Renal pelvis (tissue), 12 donors: ENCODE measurements around the gene SPINK8. TPM values are rescaled to one million over a fixed set of nuclear protein-coding genes. Genes with fewer than 3 reads are reported as not detected.
"Not testable (repeated sequence)": the region's sequence is repeated elsewhere in the genome, so short reads cannot be mapped to it uniquely, and the experiment has no call there.

Experiments
- DNase-seq: peaks from one replicate; pipeline ENCODE4 v3.0.0-alpha.2; 2013
- long read RNA-seq, 16 experiments: transcript quantifications; one replicate each; lab custom pipeline, GENCODE V29; 2026
- polyA plus RNA-seq, 3 donors: library from polyadenylated mRNA; unstranded; fragments of 120-200 nt; gene quantifications; one replicate each; pipeline ENCODE4 v1.2.1, GENCODE V29; 2013; ENCODE audit not compliant: insufficient read length in 3 of 3

SPINK8 gene
- under 1 TPM in 2 of 3 donors, not detected in 1; 0.33 to 0.95 TPM for polyA plus RNA-seq
- long read RNA-seq, donor 1, result 0 reads
- long read RNA-seq, donor 2, result 0 reads
- long read RNA-seq, donor 3, result 0 reads
- long read RNA-seq, donor 4, result 0 reads
- long read RNA-seq, donor 5, result 0 reads
- long read RNA-seq, donor 6, result 0 reads
- long read RNA-seq, donor 7, result 0 reads
- long read RNA-seq, donor 8, result 0 reads
- long read RNA-seq, donor 9, result 0 reads
- long read RNA-seq, donor 10, result 0 reads
- long read RNA-seq, donor 11, result 0 reads
- long read RNA-seq, donor 12, result 0 reads
- long read RNA-seq, donor 13, result 0 reads
- long read RNA-seq, donor 14, result 0 reads
- long read RNA-seq, donor 15, result 0 reads
- long read RNA-seq, donor 16, result 0 reads

GRCh38 chr3:48333346-48334245 lies at the start of gene SPINK8:
Gene SPINK8 (minus strand): TSS chr3:48333661. CDS start chr3:48328341, 5,320 bp downstream.
- not testable (repeated sequence) for DNase-seq

- DNase-seq, result no peak
Measured at GRCh38 chr3:48372862-48373435, 39.5 kb upstream of the SPINK8 start.

- DNase-seq, result no peak
Measured at GRCh38 chr3:48372377-48372770, 38.9 kb upstream of the SPINK8 start.

GRCh38 chr3:48371651-48372376 lies 38.4 kb upstream of the SPINK8 start, which contains the start of gene FBXW12:
Gene FBXW12 (plus strand): TSS chr3:48372219. CDS start chr3:48372768, 549 bp downstream.
- no peak for DNase-seq

- peak; percentile 14 for DNase-seq
Measured at GRCh38 chr3:48370333-48370713, 36.9 kb upstream of the SPINK8 start.

DNA sequence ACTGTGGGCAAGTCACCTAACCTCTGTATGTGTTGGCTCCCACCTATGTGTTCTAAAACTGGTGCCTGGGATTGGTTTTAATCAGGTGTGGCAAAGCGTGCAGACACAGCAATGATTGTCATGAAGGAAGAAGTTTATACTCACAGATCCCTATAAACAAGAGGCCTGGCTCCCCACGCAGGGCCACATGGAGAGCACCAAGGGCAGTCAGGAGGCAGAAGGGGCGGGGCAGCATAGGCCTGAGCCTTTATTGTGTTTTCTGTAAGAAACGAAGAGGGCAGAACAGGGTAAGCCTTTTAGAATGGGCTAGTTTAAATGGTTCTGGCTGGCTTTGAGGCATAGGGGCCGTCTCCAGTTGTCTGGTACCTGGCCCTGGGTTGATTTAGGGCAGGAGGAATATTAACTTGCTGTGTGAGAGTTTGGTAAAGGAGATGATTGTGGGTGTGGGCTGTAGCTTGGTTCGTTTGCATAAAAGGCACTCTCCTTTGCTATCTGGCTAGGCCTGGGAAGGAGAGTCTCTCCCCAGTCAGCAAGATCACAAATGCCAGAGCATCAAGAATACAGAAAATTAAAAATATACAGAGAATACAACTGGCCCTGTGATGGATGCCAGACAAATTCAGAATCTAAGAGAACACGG lies 36.4 kb upstream of the SPINK8 start:
- peak; percentile 7 for DNase-seq

- peak; percentile 4 for DNase-seq
Measured at GRCh38 chr3:48367201-48367600, 33.7 kb upstream of the SPINK8 start.

- no peak for DNase-seq
Measured at GRCh38 chr3:48364840-48365239, 31.4 kb upstream of the SPINK8 start.

GRCh38 chr3:48361928-48362327 lies 28.5 kb upstream of the SPINK8 start:
- DNase-seq, result no peak

GRCh38 chr3:48356419-48356818 lies 23.0 kb upstream of the SPINK8 start:
- DNase-seq, result peak; percentile 0

DNA sequence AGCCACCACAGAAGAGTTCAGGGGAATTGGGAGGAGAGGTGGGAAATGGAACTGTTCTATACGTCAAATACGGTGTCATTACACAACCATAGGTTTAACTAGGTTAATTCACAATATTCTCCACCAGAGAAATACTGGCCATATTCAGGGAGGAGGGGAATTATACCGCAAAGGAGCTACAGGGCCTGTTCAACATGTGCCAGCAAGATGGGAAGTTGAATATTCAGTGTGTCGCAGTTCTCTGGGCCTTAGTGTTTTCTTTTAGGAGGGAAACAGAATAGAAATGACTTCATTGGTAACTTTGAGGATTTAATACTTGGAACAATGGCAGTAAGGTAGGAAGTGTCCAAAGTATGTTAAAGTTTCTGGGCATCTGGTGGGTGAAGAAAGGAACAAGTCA lies 20.5 kb upstream of the SPINK8 start:
- no peak for DNase-seq

DNA sequence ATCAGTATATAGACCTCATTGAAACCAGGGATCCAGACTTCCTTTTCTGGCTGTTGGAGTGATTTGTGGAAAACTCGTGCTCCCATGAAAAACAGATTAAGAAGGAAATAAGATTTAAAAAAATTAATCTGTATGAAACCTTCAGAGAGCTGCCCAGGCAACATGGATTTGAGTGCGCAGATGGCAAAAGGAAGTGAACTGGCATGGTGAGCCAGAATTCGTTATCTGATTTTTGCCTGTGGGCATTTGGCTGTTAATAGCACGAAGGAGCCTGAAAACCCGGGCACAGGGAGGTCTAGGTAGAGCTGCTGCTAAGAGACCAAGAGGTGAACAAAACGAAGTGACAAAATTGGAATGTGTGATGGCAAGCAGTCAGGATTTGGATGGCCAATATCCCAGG lies 19.1 kb upstream of the SPINK8 start:
- DNase-seq, result peak; percentile 0

DNA sequence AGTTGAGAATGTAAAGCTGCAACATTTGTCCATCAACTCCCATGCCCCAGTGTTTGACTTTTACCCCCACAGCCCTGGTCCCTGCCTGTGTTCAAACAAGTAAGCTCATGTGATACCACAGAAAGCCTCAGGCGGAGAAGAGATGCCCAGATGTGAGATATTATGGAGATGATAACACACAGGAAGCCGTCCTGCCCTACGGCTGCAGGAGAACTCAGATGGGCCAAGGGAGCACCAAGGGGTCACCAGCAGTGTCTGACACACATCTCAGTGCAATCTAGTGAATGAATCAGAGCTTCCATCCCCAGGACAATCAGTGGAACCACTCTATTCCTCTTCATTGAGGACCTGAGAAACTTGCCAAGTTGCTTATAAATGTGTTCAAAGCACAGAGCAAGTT lies 14.0 kb upstream of the SPINK8 start:
- no peak for DNase-seq

DNA sequence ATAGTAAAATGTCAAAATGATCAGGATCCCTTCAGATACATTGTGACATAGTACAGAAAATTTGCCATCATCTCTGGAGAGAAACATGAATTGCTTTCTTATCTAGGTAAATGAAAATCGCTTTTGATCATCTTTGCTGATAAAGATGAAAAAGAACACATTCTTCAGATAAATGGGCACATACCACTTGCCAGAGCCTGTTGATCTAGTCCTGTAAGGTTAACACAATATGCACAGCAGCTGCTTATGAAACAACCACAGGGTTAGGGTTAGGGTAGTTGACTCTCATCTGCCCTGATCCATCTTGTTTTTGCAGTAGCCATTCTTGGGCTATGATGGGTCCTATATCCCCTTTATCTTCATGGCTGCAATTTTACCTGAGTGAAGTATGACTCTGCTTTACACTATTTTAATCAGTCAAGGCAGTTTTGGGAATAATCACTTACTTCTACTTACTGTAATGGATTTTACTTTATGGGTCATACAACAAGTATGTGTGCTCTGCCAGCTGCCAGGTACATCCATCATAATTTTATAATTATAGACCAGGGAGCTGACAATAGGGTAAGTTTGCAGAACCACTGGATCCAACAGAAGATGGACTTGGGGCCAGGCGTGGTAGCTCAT lies 12.6 kb upstream of the SPINK8 start:
- DNase-seq, result no peak

DNA sequence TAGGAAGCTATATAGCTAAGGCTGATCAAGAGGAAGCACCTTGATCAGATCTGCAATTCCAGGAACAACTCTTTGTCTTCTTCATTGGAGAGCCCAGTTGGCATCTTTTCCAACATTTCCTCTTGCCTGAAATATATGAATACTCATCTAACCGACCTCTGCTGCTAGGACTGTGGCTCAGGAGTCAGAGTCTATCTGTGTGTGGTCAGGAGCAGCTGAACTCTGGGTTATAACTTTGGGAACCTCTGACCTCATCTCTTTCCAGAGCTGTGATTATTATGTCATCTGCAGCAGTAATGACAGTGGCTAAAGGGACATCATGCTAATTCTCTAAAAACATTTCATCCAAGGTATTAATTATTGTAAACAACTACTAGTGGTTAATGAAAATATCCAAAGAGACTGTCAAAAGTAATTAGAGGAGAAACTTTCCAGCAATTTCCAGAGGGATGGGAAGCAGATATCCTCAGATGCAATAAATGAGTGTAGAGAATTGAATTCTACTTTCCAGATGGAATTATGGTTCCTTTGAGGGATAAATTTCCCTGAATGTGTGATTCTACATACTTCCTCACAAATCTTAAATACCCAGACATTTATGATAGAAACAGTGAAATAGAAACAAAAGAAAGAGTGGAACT lies 11.5 kb upstream of the SPINK8 start:
- no peak for DNase-seq

DNA sequence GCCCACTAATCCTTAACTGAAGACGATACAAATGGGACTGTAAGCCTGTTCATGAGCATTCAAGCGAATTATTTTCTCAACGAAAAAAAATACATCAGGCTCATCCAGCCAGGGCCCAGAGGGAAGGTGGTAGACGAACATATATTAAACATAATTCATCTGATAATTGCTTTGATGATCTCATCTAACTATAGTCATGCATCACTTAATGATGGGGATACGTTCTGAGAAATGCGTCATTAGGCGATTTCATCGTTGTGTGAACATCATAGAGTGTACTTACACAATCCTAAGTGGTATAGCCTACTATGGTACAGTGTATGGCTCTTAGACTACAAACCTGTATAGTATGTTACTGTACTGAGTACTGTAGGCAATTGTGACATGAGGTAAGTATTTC lies 10.0 kb upstream of the SPINK8 start:
- no peak for DNase-seq

DNA sequence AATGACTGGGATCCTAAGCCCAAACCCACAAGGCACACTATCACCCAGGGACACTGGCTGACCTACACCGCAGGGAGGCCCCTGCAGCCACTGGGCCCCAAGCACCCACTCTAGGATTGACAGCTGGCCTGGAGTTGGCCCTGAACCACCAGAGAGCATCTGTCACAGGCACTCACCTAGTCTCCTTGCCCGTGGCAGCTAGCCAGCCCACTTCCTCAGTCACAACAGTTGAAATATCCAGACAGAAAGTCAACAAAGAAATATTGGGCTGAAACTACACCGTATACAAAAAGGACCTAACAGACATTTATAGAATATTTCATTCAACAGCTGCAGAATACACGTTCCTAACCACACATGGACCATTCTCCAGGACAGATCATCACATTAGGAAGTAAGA lies 5.2 kb upstream of the SPINK8 start:
- DNase-seq, result no peak

DNA sequence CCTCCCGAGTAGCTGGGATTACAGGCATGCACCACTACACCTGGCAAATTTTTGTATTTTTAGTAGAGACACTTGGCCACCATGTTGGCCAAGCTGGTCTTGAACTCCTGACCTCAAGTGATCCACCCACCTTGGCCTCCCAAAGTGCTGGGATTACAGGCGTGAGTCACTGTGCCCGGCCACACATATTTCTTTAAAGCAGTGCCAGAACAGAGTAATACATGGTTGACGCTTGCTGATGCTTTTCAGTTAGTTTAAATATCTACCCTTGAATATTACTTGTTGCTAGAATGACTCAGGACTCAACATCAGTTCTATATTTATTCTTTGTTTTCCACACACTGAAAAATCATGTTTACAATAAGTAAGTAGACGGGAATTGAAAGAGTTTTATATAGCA lies 4.1 kb upstream of the SPINK8 start:
- DNase-seq, result not testable (repeated sequence)

DNA sequence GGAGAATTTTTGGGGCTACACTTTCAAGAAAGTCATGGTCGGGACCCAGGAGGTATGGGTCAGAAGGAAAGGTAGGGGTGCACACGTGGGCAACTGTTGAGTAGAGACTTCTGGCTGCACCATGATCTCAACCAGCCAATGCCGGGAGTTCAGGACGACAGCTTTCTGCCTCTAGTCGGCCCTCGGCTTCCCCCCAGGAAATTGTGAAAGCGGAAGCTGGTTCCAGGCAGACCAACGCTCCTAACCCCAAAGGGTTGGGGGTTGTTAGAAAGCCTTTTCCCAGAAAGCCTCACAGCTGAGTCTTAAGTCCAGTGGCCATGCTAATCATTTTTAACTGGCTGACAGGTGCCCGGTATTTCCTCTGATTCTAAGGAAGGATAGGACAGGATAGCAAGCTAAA lies 1.8 kb upstream of the SPINK8 start:
- not testable (repeated sequence) for DNase-seq

GRCh38 chr3:48334605-48335004 lies 1.1 kb upstream of the SPINK8 start:
- DNase-seq, result no peak
